OCI-LY3 (cell line): ENCODE results near the gene LAMA3.

ENCODE experiments used
- CTCF ChIP-seq: fragments of 200-600, 300-600 bp; sonication (generic); IDR thresholded peaks from 2 replicates; pipeline ENCODE4 v1.5.1; 2014; ENCODE audit warnings: antibody characterized with exemption, low read length, low read depth
- EZH2phosphoT487 ChIP-seq: fragments of 200-600 bp; shearing (Covaris generic); IDR thresholded peaks from 2 replicates; pipeline ENCODE4 v1.6.1; 2018; ENCODE audit warnings: antibody characterized with exemption, mixed run types, low read depth

GRCh38 chr18:23945416-23946079 lies 256.3 kb downstream of the LAMA3 start:
- TF ChIP-seq CTCF (no peak), EZH2phosphoT487 (no peak)
